Measurements from ENCODE around the gene CTNND2.

CTNND2 gene

DNA sequence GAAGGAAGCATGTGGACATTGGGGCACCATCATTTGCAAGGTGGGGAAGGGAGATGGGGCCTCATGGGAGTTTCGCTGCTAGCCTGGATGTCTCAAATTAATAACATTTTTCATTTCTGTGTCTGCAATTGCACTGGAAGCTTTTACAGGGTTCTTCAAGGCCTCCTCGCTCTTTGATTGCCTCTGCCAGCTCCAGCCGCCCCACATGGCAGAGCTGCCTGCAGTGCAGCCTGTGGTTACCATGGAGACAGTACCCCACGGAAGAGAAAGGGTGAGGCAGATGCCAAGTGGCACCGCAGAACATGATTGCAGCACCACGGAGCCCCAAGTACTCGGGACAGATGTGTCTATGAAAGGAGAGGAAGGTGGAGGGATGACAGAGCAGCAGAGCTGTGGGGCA is 25.4 kb downstream of the CTNND2 start:
- no peak overlapping the region for H3K4me3 ChIP-seq (ENCODE audit: low read length)
- DNase-seq (ENCODE audit: low read depth) = no peak
- TF ChIP-seq, protein P1, sequence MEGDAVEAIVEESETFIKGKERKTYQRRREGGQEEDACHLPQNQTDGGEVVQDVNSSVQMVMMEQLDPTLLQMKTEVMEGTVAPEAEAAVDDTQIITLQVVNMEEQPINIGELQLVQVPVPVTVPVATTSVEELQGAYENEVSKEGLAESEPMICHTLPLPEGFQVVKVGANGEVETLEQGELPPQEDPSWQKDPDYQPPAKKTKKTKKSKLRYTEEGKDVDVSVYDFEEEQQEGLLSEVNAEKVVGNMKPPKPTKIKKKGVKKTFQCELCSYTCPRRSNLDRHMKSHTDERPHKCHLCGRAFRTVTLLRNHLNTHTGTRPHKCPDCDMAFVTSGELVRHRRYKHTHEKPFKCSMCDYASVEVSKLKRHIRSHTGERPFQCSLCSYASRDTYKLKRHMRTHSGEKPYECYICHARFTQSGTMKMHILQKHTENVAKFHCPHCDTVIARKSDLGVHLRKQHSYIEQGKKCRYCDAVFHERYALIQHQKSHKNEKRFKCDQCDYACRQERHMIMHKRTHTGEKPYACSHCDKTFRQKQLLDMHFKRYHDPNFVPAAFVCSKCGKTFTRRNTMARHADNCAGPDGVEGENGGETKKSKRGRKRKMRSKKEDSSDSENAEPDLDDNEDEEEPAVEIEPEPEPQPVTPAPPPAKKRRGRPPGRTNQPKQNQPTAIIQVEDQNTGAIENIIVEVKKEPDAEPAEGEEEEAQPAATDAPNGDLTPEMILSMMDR (conservative IDR thresholded peaks at IDR 0.05; ENCODE audit: low read depth, low read length) = no peak

DNA sequence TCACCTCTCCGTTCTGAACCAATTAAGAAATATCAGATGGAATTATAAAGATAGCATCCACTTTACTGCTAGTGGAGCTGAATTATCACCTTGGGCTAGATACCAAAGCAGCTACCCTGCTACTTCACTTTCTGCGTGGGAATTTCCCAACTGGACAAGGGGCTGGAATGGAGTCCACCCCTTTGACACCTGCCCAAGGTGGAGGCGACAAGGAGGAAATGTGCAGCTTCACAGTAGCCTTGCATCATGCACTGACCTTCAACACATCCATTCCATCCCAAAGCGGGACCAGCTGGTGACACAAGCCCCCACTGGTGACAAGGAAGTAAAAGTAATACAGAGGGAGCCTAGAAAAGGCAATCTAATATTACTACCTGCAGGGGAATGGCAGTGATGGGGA is 30.7 kb downstream of the CTNND2 start:
- no peak for DNase-seq (ENCODE audit: low read depth)
- TF ChIP-seq, protein P1 (conservative IDR thresholded peaks at IDR 0.05; ENCODE audit: low read depth, low read length) = no peak
- no peak overlapping the region for H3K4me3 ChIP-seq (ENCODE audit: low read length)

DNA sequence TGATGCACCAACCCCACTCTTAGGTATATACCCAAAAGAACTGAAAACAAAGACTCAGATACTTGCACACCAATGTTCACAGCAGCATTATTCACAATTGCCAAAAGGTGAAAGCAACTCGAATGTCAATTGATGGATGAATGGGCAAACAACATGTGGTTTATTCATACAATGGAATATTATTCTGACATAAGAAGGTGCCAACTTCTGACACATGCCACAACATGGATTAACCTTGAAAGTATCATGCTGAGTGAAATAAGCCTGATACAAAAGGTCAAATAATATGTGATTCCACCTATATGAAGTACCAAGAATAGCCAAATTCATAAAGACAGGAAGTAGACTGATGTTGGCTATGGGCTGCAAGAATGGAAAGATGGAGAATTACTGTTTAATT is 35.0 kb downstream of the CTNND2 start:
- TF ChIP-seq, protein P1 (conservative IDR thresholded peaks at IDR 0.05; ENCODE audit: low read depth, low read length) = no peak
- no peak for DNase-seq (ENCODE audit: low read depth)
- H3K4me3 ChIP-seq (ENCODE audit: low read length) = no peak overlapping the region

DNA sequence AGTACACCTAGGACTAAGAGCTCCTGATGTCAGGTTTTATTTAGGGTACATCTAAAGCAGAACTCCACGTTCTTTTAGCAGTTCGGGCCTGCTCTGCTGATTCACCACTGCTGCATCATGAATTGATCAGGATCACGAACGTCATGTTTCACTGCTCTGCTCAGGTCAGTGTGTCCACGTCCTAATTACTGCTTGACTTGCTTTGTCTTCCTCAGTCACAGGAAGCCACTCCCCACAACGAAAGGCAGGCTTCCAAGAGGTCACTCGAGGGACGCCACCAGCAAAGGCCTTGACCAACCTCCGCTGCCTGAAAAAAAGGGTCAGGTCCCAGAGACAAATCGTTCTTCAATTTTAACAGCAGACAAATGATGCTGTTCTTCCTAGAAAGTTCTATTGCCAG is 40.3 kb downstream of the CTNND2 start:
- no peak overlapping the region for H3K4me3 ChIP-seq (ENCODE audit: low read length)
- TF ChIP-seq, protein P1 (conservative IDR thresholded peaks at IDR 0.05; ENCODE audit: low read depth, low read length) = no peak
- no peak for DNase-seq (ENCODE audit: low read depth)

DNA sequence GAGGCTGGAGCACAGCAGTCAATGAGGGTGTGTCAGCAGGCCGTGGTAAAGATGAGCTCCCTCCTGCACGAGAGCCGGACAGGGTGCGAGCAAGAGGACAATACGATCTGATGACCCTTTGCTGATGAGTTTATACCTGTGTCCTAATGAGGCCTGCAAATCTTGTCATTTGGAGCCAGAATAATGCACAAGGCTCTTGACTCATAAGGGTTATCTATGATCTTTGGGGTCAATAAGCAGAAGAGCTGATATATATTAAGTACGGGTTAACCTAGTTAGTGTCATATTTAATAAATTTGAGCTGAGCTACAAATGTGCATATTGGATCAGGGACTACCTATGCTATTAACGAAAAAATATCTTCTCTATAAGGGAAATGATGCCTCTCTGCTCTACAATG is 46.9 kb downstream of the CTNND2 start:
- no peak for DNase-seq (ENCODE audit: low read depth)
- H3K4me3 ChIP-seq (ENCODE audit: low read length) = no peak overlapping the region
- TF ChIP-seq, protein P1 (conservative IDR thresholded peaks at IDR 0.05; ENCODE audit: low read depth, low read length) = no peak

DNA sequence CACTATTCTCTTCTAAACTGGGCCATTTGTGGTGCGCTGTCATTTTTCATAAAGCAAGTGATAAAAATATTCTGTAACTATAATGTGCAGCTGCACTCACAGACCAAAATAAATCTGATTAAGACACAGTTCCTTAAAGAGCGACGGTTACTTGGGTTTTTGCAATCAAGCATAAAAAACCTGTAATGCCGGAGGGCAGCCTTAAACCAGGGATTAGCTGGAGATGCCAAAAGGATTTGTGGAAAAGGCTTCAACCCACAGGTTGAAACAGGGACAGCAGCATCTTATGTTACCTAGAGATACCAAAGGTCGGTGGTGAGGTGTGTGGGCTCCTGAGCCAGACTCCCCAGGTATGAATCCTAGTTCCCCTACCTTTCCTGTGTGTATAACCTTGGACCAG is 49.3 kb downstream of the CTNND2 start:
- TF ChIP-seq, protein P1 (conservative IDR thresholded peaks at IDR 0.05; ENCODE audit: low read depth, low read length) = no peak

DNA sequence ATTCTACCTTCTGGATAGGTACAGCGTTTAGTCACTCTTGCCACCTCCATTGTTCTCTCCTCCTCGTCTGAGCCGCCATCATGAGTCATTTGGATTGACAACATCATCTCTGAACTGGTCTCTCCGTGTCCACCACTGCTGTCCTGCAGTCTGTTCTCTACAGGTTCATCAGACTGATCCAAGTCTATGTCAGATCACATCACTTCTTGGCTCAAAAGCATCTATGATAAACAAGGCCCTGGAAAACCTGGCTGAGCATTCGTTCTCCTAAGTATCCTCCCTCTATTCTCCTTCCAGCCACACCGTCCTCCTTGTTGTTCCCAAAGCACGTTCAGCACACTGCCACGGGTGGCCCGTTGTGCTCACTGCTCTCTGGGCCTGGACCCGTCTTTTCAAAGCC is 50.5 kb downstream of the CTNND2 start:
- TF ChIP-seq, protein P1 (conservative IDR thresholded peaks at IDR 0.05; ENCODE audit: low read depth, low read length) = no peak
- DNase-seq (ENCODE audit: low read depth) = no peak
- H3K4me3 ChIP-seq (ENCODE audit: low read length) = no peak overlapping the region

More for the DNA sequence above, 49.3 kb downstream of the CTNND2 start:
- H3K4me3 ChIP-seq (ENCODE audit: low read length) = no peak overlapping the region
- DNase-seq (ENCODE audit: low read depth) = peak; percentile 69

Data from retinal pigment epithelial cell (primary cell).